Measurements from ENCODE around the gene GATAD2B. TPM values are rescaled to one million over a fixed set of nuclear protein-coding genes. Genes with fewer than 3 reads are reported as not detected.

Gene GATAD2B
- total and polyA plus RNA-seq, 2 donors (not counting 3 experiments of a cell fraction or from before 2014, with no cell fraction given): 8.5 to 46.3 TPM

DNA sequence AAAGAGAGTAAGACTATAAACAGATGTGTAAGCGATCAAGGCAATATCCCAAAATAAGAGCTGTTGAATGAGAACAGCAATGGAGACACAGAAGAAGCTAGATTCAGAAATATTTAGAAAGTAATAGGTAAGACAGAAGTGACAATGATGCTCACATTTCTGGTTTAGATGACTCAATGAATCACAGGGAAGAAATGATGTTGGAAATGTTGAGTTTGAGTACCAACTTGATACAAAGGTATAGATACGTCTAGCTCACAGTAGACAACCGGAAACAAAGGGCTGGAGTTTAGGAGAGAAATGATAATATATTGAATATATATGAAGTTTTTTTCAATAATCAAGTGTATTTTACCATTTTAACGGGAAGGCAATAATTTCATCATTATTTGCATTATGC, 6.5 kb downstream of the GATAD2B start:
- CTCF ChIA-PET: interaction anchor here (1.0 kb wide), 2 partner anchors 30 to 34 kb away, joined by 3 read pairs; partner anchors contain the start of gene DENND4B
- intact Hi-C loops (cut with micrococcal nuclease) (no loop called here), dilution Hi-C loops (cut with MboI; ENCODE audit: extremely low pct_ligation_motif_present, low sequenced_read_pairs) (no loop called here)
- Histone ChIP-seq H3K27me3 (ENCODE audit: control insufficient read depth in 2 of 2, insufficient read depth in 2 of 2, low read length in 2 of 2) (no peaks in the 10 kb centered on the region), H3K4me1 (ENCODE audit: control insufficient read depth, extremely low read depth, insufficient read depth, low read length) (peaks cover 13% of the 10 kb centered on the region), H3K27ac (ENCODE audit: insufficient read depth, low read depth, low read length) (no peak overlapping the region), H3K36me3 (ENCODE audit: control insufficient read depth in 2 of 2, extremely low read depth in 1 of 2, insufficient read depth in 2 of 2, low read length in 2 of 2) (peaks cover 0 to 3% of the 10 kb centered on the region in 2 experiments), H3K9ac (replicated peaks; ENCODE audit: extremely low read depth, insufficient read depth, low read length) (no peak overlapping the region), H3K9me3 (replicated peaks; ENCODE audit: control insufficient read depth, insufficient read depth, low read length) (no peaks in the 10 kb centered on the region), H2AFZ (ENCODE audit: low read depth, low read length) (no peak overlapping the region), H3K79me2 (ENCODE audit: control insufficient read depth, insufficient read depth, low read length) (peaks cover 92% of the 10 kb centered on the region), H3K4me2 (ENCODE audit: insufficient read depth, low read length) (no peak overlapping the region), H4K20me1 (replicated peaks; ENCODE audit: control insufficient read depth, extremely low read depth, insufficient read depth, low read length) (peaks cover 23% of the 10 kb centered on the region), H3K9me1 (replicated peaks; ENCODE audit: control insufficient read depth, extremely low read depth, insufficient read depth, low read length) (no peaks in the 10 kb centered on the region), H3K4me3 (replicated peaks in 1 of 3; ENCODE audit: insufficient read depth in 1 of 3, low read depth in 1 of 3, low read length in 3 of 3) (no peak overlapping the region)
- no peak for TF ChIP-seq FOS (IDR thresholded peaks at IDR 0.05; ENCODE audit: borderline replicate concordance, insufficient read depth, low read length)
- TF ChIP-seq, protein P1, sequence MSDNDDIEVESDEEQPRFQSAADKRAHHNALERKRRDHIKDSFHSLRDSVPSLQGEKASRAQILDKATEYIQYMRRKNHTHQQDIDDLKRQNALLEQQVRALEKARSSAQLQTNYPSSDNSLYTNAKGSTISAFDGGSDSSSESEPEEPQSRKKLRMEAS (IDR thresholded peaks at IDR 0.05; ENCODE audit: insufficient read depth, insufficient read length): no peak
- BruUV-seq (replicated peaks): no TSS peak
- DNase-seq (ENCODE audit: low read depth, low spot score): no peak
- POLR2A ChIA-PET: no interaction called here
- no peak for FAIRE-seq

DNA sequence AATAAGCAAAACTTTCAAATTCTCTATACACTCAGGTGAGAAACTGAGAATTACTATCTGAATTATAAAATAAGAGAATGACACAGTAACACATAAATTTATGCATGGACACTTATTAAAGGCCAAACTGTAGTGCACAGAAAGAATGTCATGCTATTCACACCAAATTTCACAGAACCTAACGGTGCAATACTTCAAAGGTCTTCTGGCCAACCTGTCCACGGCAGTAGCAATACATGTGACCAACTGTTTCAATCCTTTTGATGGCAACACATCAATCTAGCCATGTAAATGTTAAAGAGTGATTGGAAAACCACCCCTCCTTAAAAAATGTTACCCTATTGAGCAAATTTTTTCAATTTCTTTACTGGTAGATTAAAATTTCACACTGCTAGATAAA, 10.4 kb downstream of the GATAD2B start:
- BruUV-seq (replicated peaks): no TSS peak
- dilution Hi-C loops (cut with MboI; ENCODE audit: extremely low pct_ligation_motif_present, low sequenced_read_pairs) (no loop called here), intact Hi-C loops (cut with micrococcal nuclease) (no loop called here)
- Histone ChIP-seq H3K4me3 (replicated peaks in 1 of 3; ENCODE audit: insufficient read depth in 1 of 3, low read depth in 1 of 3, low read length in 3 of 3) (no peak overlapping the region), H2AFZ (ENCODE audit: low read depth, low read length) (no peak overlapping the region), H3K36me3 (ENCODE audit: control insufficient read depth in 2 of 2, extremely low read depth in 1 of 2, insufficient read depth in 2 of 2, low read length in 2 of 2) (no peaks in the 10 kb centered on the region), H3K27me3 (ENCODE audit: control insufficient read depth in 2 of 2, insufficient read depth in 2 of 2, low read length in 2 of 2) (no peaks in the 10 kb centered on the region), H3K27ac (ENCODE audit: insufficient read depth, low read depth, low read length) (no peak overlapping the region), H3K9ac (replicated peaks; ENCODE audit: extremely low read depth, insufficient read depth, low read length) (no peak overlapping the region), H3K9me3 (replicated peaks; ENCODE audit: control insufficient read depth, insufficient read depth, low read length) (no peaks in the 10 kb centered on the region), H3K79me2 (ENCODE audit: control insufficient read depth, insufficient read depth, low read length) (peaks cover 88% of the 10 kb centered on the region), H3K4me2 (ENCODE audit: insufficient read depth, low read length) (no peak overlapping the region), H4K20me1 (replicated peaks; ENCODE audit: control insufficient read depth, extremely low read depth, insufficient read depth, low read length) (peaks cover 8% of the 10 kb centered on the region), H3K9me1 (replicated peaks; ENCODE audit: control insufficient read depth, extremely low read depth, insufficient read depth, low read length) (no peaks in the 10 kb centered on the region), H3K4me1 (ENCODE audit: control insufficient read depth, extremely low read depth, insufficient read depth, low read length) (no peaks in the 10 kb centered on the region)
- ChIA-PET POLR2A (no interaction called here), CTCF (interaction anchor here (1.8 kb wide), 1 partner anchor 9 kb away, joined by 8 read pairs; no protein-coding TSS in a partner anchor)
- DNase-seq (ENCODE audit: low read depth, low spot score): no peak
- no peak for TF ChIP-seq MYC (IDR thresholded peaks at IDR 0.05; ENCODE audit: low read depth, low read length)
- no peak for TF ChIP-seq JUN (IDR thresholded peaks at IDR 0.05; ENCODE audit: borderline replicate concordance, insufficient read depth, insufficient read length, low read depth)
- TF ChIP-seq GATA2 (IDR thresholded peaks at IDR 0.05; ENCODE audit: insufficient read depth, insufficient read length, low read depth, low read length): no peak
- no peak for TF ChIP-seq POLR2A (IDR thresholded peaks at IDR 0.05; ENCODE audit: low read depth, low read length)
- TF ChIP-seq, protein P1 (IDR thresholded peaks at IDR 0.05; ENCODE audit: insufficient read depth, insufficient read length): no peak
- TF ChIP-seq, protein P2, sequence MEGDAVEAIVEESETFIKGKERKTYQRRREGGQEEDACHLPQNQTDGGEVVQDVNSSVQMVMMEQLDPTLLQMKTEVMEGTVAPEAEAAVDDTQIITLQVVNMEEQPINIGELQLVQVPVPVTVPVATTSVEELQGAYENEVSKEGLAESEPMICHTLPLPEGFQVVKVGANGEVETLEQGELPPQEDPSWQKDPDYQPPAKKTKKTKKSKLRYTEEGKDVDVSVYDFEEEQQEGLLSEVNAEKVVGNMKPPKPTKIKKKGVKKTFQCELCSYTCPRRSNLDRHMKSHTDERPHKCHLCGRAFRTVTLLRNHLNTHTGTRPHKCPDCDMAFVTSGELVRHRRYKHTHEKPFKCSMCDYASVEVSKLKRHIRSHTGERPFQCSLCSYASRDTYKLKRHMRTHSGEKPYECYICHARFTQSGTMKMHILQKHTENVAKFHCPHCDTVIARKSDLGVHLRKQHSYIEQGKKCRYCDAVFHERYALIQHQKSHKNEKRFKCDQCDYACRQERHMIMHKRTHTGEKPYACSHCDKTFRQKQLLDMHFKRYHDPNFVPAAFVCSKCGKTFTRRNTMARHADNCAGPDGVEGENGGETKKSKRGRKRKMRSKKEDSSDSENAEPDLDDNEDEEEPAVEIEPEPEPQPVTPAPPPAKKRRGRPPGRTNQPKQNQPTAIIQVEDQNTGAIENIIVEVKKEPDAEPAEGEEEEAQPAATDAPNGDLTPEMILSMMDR (IDR thresholded peaks at IDR 0.05; ENCODE audit: extremely low read depth in 1 of 2, insufficient read depth in 1 of 2, low read depth in 1 of 2, low read length in 2 of 2): no peak
- TF ChIP-seq POLR2AphosphoS5 (IDR thresholded peaks at IDR 0.05; ENCODE audit: insufficient read depth, low read depth, low read length): no peak
- no peak for TF ChIP-seq EZH2 (IDR thresholded peaks at IDR 0.05; ENCODE audit: borderline replicate concordance, low read depth, low read length, severe bottlenecking)
- TF ChIP-seq FOS (IDR thresholded peaks at IDR 0.05; ENCODE audit: borderline replicate concordance, insufficient read depth, low read length): no peak
- no peak for FAIRE-seq

Data from endothelial cell of umbilical vein (primary cell).